Thymus (tissue), 11 donors: ENCODE measurements around the gene MPPED1. TPM values are rescaled to one million over a fixed set of nuclear protein-coding genes. Genes with fewer than 3 reads are reported as not detected.

Experiments used
- DNase-seq, 9 donors: peaks; one replicate each; pipeline ENCODE4 v3.0.0-alpha.2; 2013; ENCODE audit warnings: low spot score in 9 of 9, low read depth in 6 of 9, missing footprints in 1 of 9
- H3K27ac ChIP-seq, 2 donors: one replicate each; pipeline ENCODE4 v1.5.1; 2013; ENCODE audit warnings: control low read depth in 1 of 2, low read depth in 1 of 2, low read length in 1 of 2, mild to moderate bottlenecking in 1 of 2, moderate library complexity in 1 of 2
- H3K27me3 ChIP-seq, 2 donors: one replicate each; pipeline ENCODE4 v1.5.1; 2013; ENCODE audit warnings: low read length in 1 of 2; ENCODE audit not compliant: control insufficient read depth in 2 of 2, insufficient read depth in 1 of 2
- H3K36me3 ChIP-seq, 2 donors: one replicate each; pipeline ENCODE4 v1.5.1; 2013; ENCODE audit warnings: low read length in 1 of 2, mild to moderate bottlenecking in 1 of 2, moderate library complexity in 1 of 2; ENCODE audit not compliant: control insufficient read depth in 2 of 2, insufficient read depth in 2 of 2
- H3K4me1 ChIP-seq, 2 donors: one replicate each; pipeline ENCODE4 v1.5.1; 2013; ENCODE audit warnings: low read length in 2 of 2; ENCODE audit not compliant: control insufficient read depth in 2 of 2, insufficient read depth in 2 of 2
- H3K4me3 ChIP-seq, 2 donors: one replicate each; pipeline ENCODE4 v1.5.1; 2013; ENCODE audit warnings: low read length in 2 of 2, control low read depth in 1 of 2, mild to moderate bottlenecking in 1 of 2
- H3K9me3 ChIP-seq, 2 donors: one replicate each; pipeline ENCODE4 v1.5.1; 2013; ENCODE audit warnings: low read length in 1 of 2, mild to moderate bottlenecking in 1 of 2; ENCODE audit not compliant: control insufficient read depth in 2 of 2, insufficient read depth in 1 of 2
- WGBS: extraction: QIAGEN DNeasy Blood & Tissue Kit; methylation state at CpG from one replicate; pipeline ENCODE4 v1.1.7; 2013; 5-methylcytosine and 5-hydroxymethylcytosine counted together
- polyA plus RNA-seq: library from polyadenylated mRNA; stranded (reverse); fragments of 200-250 nt; gene quantifications from one replicate; pipeline ENCODE4 v1.2.3, GENCODE V29; 2013
- total RNA-seq: library from RNA; stranded (reverse); fragments of 120-200 nt; gene quantifications from one replicate; pipeline ENCODE4 v1.2.4, GENCODE V29; 2013
- donor health status: healthy.

MPPED1 gene
- total and polyA plus RNA-seq, 2 donors: 0.19 to 6.5 TPM

DNA sequence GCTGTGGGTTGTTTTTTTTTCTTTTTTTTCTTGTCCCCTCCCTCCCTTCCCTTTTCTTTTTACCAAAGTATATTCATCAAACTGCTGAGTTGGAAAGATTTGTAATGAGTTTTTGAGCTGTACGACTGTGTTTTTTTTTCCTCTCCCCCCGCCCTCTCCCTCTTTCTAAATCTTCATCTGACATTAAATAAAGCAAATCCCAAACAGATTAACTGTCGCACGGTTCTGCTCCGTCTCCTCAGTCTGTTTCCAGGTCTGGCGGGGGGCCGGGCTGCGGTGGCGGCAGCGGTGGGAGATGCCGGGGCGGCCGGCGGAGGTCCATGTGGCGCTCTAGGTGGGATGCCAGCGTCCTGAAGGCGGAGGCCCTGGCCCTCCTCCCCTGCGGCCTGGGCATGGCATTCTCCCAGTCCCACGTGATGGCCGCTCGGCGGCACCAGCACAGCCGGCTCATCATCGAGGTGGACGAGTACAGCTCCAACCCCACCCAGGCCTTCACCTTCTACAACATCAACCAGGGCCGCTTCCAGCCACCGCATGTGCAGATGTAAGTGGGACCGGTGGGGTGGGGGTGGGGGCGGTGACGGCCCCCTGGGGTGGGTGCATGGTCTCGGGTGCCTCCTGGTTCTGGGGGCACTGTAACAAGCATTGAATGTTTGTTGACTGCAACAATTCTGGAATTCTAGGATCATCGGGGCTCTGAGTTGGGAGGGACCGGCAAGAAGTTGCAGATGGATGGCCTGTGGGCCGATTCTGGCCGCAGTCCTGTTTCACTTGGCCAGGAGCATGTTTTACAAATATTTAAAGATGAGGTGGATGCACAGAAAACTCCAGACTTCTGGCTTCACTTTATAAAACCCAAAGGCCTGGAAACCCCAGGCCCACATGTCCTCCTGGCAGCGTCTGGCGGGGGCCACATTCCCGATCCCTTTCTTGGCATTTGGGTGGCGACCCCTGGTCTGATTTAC lies 13.1 kb downstream of the MPPED1 start:
- Histone ChIP-seq H3K4me3 (no peak overlapping the region), H3K27ac (no peak overlapping the region), H3K27me3 (peaks cover 0 to 6% of the 10 kb centered on the region in 2 donors), H3K4me1 (no peaks in the 10 kb centered on the region), H3K36me3 (no peaks in the 10 kb centered on the region), H3K9me3 (no peaks in the 10 kb centered on the region)
- DNase-seq: no peak
- 94% methylated on average over 39 of the region's 39 CpGs for WGBS

- Histone ChIP-seq H3K4me3 (no peak overlapping the region), H3K27ac (no peak overlapping the region), H3K27me3 (peaks cover 0 to 5% of the 10 kb centered on the region in 2 donors), H3K9me3 (no peaks in the 10 kb centered on the region), H3K4me1 (no peaks in the 10 kb centered on the region), H3K36me3 (no peaks in the 10 kb centered on the region)
- no peak for DNase-seq
- WGBS: 93% methylated on average over 22 of the region's 22 CpGs
These were observed 14.4 kb downstream of the MPPED1 start for GRCh38 chr22:43425976-43426785.

GRCh38 chr22:43426816-43427215 lies 15.0 kb downstream of the MPPED1 start:
- Histone ChIP-seq H3K9me3 (no peaks in the 10 kb centered on the region), H3K4me3 (no peak overlapping the region), H3K27me3 (peaks cover 0 to 3% of the 10 kb centered on the region in 2 donors), H3K4me1 (no peaks in the 10 kb centered on the region), H3K27ac (no peak overlapping the region), H3K36me3 (no peaks in the 10 kb centered on the region)
- DNase-seq: no peak
- 41% methylated on average over 7 of the region's 7 CpGs for WGBS

DNA sequence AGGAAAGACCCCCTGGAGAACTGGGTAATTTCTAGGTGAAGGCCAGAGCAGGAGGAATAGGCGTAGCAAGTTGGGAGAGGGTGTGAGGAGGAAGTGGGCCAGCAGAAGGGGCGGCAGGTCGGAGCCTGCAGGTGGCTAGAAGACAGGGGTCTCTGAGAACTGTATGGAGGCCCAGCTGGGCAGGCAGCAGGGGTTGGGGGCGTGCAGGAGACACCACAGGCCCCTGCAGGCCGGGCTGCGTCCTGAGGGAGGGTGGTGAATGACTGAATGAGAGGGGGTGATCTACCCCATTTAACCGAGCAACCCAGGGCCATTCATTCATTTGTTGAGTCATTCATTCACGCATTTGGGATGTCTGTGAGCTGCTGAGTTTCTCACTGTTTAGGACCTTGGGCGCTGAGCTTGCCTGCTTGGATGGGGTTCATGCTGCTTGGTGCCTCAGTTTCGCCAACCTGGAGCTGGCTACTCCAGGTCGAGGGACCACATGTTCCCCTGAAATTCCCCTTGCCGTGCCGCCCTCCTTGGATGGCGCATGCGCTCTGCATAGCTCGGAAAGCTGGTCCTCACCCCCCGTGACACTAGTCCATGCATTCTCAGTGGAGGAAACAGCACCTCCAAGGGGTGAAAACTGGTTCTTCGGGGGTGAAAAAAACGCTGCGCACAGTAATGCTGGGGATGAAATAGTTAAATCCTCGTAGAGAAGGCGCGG lies 15.6 kb downstream of the MPPED1 start:
- H3K27me3 ChIP-seq: peaks cover 0 to 5% of the 10 kb centered on the region in 2 donors
- H3K27ac ChIP-seq: no peak overlapping the region
- no peaks in the 10 kb centered on the region for H3K9me3 ChIP-seq
- no peak for DNase-seq
- no peaks in the 10 kb centered on the region for H3K4me1 ChIP-seq
- H3K36me3 ChIP-seq: no peaks in the 10 kb centered on the region
- no peak overlapping the region for H3K4me3 ChIP-seq
- WGBS: 78% methylated on average over 23 of the region's 23 CpGs

DNA sequence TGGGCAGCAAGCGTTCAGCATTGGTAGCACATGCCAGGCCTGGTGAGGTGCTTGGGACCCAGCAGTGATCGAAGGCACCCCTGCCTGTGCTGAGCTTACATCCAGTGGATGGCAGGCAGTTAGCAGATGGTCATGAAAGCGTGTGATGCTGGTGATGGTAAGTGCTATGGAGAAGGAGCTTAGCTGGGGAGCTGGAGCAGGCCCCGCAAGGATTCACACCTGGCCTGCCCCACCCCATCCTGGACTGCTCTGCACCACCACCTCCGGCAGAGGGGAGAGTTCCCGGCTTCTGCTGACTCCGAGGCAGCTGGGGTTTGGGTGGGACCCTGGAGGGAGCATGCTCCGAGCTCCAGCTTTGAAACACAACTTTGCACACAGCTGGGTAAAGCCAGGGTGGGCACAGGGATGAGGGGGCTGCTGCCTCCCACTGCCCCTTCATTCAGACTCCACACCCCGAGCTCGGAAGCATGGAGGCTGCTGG lies 16.2 kb downstream of the MPPED1 start:
- Histone ChIP-seq H3K27ac (no peak overlapping the region), H3K36me3 (no peaks in the 10 kb centered on the region), H3K9me3 (no peaks in the 10 kb centered on the region), H3K4me1 (no peaks in the 10 kb centered on the region), H3K4me3 (no peak overlapping the region), H3K27me3 (peaks cover 0 to 5% of the 10 kb centered on the region in 2 donors)
- WGBS: 94% methylated on average over 10 of the region's 10 CpGs
- no peak for DNase-seq

DNA sequence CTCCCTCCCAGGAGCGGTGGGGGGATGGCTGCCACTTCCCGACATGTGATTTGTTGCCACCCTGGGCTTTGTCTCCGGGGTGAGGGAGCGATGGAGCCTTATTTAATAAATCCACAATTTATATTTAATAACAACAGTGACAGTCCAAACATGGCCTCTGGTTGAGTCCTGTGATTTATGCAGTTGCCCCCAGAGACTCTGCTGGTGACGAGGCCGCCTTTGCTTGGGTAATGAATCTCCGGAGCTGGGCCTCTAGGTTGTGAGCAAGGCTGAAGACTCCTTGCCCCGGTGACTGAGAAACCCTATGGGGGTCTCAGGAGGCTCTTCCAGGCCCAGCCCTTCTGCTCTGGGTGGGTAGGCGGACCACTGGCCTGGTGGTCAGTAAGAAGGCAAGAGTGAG lies 16.7 kb downstream of the MPPED1 start:
- Histone ChIP-seq H3K36me3 (no peaks in the 10 kb centered on the region), H3K27me3 (peaks cover 0 to 6% of the 10 kb centered on the region in 2 donors), H3K27ac (no peak overlapping the region), H3K9me3 (no peaks in the 10 kb centered on the region), H3K4me3 (no peak overlapping the region), H3K4me1 (no peaks in the 10 kb centered on the region)
- WGBS: 96% methylated on average over 9 of the region's 9 CpGs
- no peak for DNase-seq

DNA sequence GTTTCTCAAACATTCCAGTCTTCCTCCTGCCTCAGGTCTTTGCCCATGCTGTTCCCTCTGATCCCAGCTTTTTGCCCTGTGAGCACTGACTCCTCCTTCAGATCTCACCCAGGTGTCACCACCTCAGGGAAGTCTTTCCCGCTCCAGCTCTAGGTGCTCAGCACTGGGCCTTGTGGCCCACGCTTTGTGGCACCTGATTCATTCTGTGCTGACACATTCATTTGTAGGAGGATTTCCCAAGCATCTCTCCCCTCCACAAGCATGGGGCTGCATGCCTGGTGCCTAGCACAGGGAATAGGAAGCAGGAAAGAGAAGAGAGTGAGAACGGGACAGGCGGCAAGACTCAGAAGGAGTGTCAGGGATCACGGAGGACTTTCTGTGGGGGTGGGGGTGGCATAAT lies 17.6 kb downstream of the MPPED1 start:
- H3K4me1 ChIP-seq: no peaks in the 10 kb centered on the region
- no peaks in the 10 kb centered on the region for H3K36me3 ChIP-seq
- no peak overlapping the region for H3K4me3 ChIP-seq
- DNase-seq: no peak
- 97% methylated on average over 5 of the region's 5 CpGs for WGBS
- peaks cover 0 to 6% of the 10 kb centered on the region in 2 donors for H3K27me3 ChIP-seq
- no peaks in the 10 kb centered on the region for H3K9me3 ChIP-seq
- no peak overlapping the region for H3K27ac ChIP-seq

DNA sequence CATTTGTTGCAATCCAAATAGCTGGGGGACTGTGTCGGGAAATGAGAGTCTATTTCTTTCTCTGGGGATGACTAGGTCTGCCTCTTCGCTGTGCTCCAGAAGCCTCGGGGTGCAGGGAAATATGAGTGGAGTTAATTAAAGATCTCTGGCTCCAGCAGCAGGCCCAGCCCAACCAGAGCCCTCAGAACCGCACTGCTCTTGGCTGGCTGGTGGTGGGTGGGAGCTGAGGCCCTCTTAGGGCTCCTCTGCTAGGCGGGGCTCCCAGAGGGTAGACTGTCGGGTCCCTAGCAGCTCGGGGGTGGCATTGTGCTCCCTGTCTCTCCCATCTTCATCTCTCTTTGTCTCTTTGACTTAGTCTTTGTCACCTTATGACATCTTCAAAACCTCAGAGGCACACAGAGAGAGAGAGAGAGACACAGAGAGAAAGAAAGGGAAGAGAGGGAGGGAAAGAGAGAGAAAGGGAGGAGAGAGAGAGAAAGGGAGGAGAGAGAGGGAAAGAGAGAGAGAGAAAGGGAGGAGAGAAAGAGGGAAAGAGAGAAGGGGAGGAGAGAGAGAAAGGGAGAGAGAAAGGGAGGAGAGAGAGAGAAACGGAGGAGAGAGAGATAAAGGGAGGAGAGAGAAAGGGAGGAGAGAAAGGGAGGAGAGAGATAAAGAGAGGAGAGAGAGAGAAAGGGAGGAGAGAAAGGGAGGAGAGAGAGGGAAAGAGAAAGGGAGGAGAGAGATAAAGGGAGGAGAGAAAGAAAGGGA lies 20.2 kb downstream of the MPPED1 start:
- Histone ChIP-seq H3K27ac (no peak overlapping the region), H3K4me1 (no peaks in the 10 kb centered on the region), H3K4me3 (no peak overlapping the region), H3K27me3 (peaks cover 0 to 8% of the 10 kb centered on the region in 2 donors), H3K9me3 (no peaks in the 10 kb centered on the region), H3K36me3 (no peaks in the 10 kb centered on the region)
- WGBS: 56% methylated on average over 8 of the region's 8 CpGs
- no peak for DNase-seq
